HG02981 (cell line): ENCODE results near the gene CTSH.
"Not testable (repeated sequence)": the region's sequence is repeated elsewhere in the genome, so short reads cannot be mapped to it uniquely, and the experiment has no call there.

Experiments used
- ATAC-seq: cut with Tn5 transposase; IDR thresholded peaks from one replicate; pipeline ENCODE4 v1.9.1; 2021; ENCODE audit warnings: mild to moderate bottlenecking, moderate library complexity; ENCODE audit not compliant: unreplicated experiment

The CTSH gene

GRCh38 chr15:78923480-78924360 is 21.1 kb downstream of the CTSH start:
- ATAC-seq = no peak

GRCh38 chr15:78923015-78923414 is 21.8 kb downstream of the CTSH start:
- no peak for ATAC-seq

GRCh38 chr15:78922527-78922926 is 22.3 kb downstream of the CTSH start:
- no peak for ATAC-seq

GRCh38 chr15:78921940-78922339 is 22.9 kb downstream of the CTSH start:
- no peak for ATAC-seq

GRCh38 chr15:78921517-78921916 is 23.3 kb downstream of the CTSH start:
- ATAC-seq = no peak

- ATAC-seq = no peak
Observed at GRCh38 chr15:78917888-78918287, 27.0 kb downstream of the CTSH start.

- no peak for ATAC-seq
Observed at GRCh38 chr15:78916088-78916487, 28.8 kb downstream of the CTSH start.

GRCh38 chr15:78915341-78916087 is 29.3 kb downstream of the CTSH start:
- no peak for ATAC-seq

- no peak for ATAC-seq
Observed at GRCh38 chr15:78914027-78914764, 30.6 kb downstream of the CTSH start.

- ATAC-seq = no peak
Observed at GRCh38 chr15:78913012-78913411, 31.8 kb downstream of the CTSH start.

GRCh38 chr15:78912316-78912715 is 32.5 kb downstream of the CTSH start:
- ATAC-seq = no peak

GRCh38 chr15:78910271-78910670 is 34.6 kb downstream of the CTSH start:
- no peak for ATAC-seq

- ATAC-seq = peak; percentile 56
Observed at GRCh38 chr15:78909791-78910228, 35.0 kb downstream of the CTSH start.

- no peak for ATAC-seq
Observed at GRCh38 chr15:78909160-78909695, 35.6 kb downstream of the CTSH start.

- no peak for ATAC-seq
Observed at GRCh38 chr15:78907577-78907976, 37.3 kb downstream of the CTSH start.

GRCh38 chr15:78906316-78906620 is 38.6 kb downstream of the CTSH start:
- ATAC-seq = no peak

GRCh38 chr15:78904599-78905358 is 40.1 kb downstream of the CTSH start:
- no peak for ATAC-seq

GRCh38 chr15:78902281-78903032 is 42.4 kb downstream of the CTSH start:
- not testable (repeated sequence) for ATAC-seq

GRCh38 chr15:78900819-78901533 is 43.9 kb downstream of the CTSH start:
- ATAC-seq = not testable (repeated sequence)
